ENCODE measurements around the gene SPAG16.
"Not testable (repeated sequence)": the region's sequence is repeated elsewhere in the genome, so short reads cannot be mapped to it uniquely, and the experiment has no call there.

The SPAG16 gene

DNA sequence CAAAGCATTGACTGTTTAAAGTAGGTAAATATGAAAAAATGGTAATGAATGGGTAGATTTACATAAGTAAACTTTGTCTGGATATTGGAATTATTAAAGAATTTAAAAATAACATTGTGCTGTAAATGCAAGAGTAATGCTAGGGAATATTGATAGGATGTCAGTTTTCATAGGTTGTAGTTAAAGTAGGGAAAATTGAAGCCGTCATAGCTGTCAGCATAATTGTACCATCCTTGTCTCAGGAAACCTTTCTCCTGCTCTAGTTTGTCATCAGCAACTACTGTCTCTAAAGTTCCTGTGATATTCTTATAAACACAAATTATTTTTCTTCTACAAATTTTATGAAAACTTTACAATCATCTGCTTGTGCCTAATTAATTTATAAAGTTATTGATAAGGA, 10.1 kb upstream of the SPAG16 start:
- DNase-seq (ENCODE audit: low spot score) = no peak

DNA sequence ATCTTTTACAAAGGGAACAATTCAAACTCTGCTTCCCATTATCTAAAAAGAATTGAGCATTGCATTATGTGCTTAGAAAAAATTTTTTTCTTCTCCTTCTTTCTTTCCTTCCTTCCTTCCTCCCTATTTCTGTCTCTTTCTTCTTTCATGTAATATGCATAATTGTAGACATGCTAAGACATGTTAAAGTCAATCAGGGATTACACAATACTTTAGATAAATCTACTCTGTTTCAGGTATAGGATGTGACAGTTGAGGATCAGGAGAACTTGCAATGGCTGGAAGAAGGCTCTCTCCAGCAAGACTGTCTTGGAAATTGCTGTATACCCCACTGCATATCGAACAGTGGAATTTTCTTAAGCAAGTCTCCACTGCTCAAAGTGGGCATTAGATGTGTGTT, 9.0 kb upstream of the SPAG16 start:
- DNase-seq (ENCODE audit: low spot score) = no peak

DNA sequence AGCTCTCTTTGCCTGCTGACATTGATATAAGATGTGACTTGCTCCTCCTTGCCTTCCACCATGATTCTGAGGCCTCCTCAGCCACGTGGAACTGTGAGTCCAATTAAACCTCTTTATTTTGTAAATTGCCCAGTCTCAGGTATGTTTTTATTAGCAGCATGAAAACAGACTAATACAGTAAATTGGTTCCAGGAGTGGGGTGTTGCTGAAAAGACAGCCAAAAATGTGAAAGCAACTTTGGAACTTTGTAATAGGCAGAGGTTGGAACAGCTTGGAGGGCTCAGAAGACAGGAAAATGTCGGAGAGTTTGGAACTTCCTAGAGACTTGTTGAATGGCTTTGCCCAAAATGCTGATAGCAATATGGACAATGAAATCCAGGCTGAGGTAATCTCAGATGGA, 7.1 kb upstream of the SPAG16 start:
- DNase-seq (ENCODE audit: low spot score) = not testable (repeated sequence)

DNA sequence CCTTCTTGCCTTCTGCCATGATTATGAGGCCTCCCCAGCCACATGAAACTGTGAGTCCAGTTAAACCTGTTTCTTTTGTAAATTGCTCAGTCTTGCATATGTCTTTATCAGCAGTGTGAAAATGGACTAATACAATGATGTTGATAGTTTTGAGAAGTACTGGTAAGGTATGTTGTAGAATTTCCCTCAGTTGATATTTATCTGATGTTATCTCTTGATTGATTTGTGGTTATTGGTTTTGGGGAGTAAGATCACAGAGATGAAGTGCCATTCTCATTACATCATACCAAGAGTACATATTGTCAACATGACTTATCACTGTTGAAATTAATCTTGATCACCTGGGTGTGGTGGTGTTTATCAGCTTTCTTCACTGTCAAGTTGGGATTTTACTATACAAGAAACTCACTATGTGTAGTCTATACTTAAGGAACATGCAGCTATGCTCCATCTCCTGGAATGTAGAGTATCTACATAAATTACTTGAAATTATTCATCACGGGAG, 5.1 kb upstream of the SPAG16 start:
- DNase-seq (ENCODE audit: low spot score) = no peak

DNA sequence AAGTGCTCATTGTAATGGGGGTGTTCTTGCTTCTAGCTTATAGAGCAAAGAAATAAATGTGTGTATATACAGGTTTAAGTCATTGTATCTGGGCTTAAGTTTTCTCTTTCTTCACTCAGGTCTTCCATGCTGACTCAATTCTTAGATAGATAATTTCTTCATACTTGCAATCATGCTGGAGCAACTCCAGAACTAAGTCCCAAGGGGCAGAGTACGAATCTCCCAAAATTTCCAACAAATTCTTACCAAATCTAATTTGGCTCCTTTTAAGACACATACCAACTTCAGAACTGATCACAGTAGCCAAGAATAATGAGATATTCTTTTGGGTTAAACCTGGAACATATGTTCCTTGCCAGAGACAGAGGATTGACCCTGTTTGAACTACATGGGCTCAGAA, 4.3 kb upstream of the SPAG16 start:
- no peak for DNase-seq (ENCODE audit: low spot score)

DNA sequence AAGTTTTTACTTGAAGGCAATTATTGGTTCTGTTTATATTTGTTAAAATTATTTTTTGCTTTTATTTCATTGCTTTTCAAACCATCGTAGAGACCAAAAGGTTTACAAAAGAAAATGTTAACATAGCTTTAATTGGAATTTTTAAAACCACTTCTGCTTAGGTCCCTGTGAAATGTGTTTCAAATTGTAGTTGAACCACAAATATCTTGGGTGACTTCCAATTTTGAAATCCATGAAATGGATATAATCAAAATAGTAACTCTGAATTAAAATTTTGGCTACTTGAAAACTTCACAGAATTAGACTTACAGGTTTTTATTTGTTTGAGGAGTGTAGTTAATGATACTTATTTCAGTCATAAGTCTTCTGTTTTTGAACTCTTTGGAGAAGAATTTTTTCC, 3.1 kb upstream of the SPAG16 start:
- DNase-seq (ENCODE audit: low spot score) = no peak

DNA sequence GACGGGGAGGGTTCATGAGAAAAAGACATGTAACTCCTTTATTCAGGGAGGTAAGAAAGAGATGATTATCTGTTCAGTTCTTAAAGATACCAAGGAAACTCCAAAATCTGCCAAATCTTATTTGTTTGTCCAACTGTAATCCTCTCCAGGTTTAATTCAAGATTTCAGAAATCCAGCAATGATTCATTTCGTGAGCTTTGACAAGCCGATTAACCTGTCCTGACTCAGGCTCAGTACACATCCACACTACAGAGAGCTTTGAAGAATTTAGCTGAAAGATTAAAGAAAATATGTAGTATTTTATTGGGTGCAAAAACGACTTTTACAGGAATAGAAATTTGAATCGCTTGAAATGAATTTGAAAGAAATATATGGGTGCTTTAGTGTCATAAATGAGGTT, 1.1 kb downstream of the SPAG16 start:
- DNase-seq (ENCODE audit: low spot score) = no peak

DNA sequence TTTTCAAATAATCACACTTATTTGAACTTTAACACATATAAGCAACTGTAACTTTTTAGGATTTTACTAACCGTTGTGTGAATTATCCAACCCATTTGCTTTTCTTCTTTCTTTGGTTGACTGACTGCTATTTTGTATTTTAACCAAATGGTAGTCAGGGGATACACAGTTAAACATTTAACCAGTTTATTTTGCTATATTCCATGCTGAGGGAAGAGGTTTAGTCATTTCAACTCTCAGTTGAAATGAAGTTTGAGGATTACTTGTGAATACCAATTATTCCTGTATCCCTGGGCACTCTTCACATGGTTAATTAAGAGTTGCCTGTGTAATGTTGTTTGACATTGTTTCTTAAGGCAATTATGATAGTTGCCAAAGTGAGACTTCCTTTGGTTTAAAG, 1.9 kb downstream of the SPAG16 start:
- DNase-seq (ENCODE audit: low spot score) = no peak

DNA sequence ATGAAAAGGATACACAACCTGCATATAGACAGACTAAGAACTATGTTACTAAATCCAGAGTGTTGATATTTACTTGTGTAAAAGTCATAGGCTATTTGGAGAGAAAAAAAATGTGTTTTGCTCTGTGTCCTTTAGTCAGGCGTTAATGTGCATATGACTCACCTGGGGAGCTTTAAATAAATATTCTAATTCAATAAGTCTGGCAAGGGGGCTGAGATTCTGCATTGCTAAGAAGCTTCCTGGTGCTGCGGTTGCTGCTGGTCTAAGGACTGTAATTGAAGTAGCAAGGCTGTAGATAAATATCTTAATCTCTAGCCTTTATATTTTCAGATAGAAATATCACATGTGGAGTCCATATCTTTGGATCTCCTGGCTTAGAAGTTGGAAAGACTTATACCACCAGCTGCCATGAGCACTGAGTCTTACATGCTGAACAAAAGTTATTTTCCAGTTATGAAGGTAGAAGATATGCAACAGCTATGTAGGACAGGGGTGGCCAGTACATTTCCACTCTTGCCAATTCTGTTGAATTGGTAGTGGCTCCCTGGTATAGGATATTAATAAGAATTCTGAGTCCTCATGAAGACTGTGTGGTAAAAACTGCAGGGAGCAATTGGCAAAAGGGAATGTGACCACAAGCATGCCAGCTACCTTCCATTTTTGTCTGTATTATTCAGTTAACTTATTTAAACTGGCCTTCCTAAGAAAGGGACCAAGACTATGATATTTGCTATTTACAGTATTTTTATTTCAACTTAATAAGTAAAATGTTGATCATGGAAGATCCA, 4.8 kb downstream of the SPAG16 start:
- DNase-seq (ENCODE audit: low spot score) = no peak

DNA sequence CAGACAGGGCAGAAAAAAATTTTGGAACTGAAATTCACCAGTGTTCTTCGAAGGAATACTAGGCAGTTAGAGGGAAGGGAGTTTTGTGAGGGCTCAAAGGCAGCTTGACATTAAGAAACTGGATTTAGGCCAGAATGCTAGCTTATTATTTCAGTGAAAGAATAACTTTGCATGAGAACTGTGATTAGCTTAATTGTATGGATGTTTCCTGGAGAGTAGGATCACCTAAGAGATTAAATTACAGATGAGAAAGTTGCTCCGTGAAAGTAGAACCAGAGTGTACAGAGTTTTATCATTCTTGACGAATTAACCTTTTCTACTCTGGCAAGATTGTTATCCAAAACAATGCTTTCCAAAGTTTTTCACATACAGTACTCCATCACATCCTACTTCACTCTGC, 6.2 kb downstream of the SPAG16 start:
- no peak for DNase-seq (ENCODE audit: low spot score)

DNA sequence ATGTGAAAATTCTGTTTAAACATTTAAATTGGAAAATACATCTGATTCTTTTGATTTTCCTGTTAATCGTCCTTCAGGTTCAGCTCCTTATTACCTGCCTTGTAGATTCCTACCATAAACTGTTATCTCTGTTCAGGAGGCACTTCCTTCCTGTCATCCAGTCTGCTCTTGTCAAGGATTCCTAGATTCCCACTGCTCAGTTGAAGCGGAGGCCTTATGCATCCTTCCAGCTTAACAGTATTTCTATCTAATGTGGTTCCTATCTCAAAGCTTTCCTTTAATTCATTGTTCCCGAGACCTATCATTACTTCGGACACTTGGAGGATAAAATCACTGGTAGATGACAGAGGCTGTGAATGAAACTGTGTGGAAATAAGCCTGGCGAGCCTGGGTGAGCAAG, 12.0 kb downstream of the SPAG16 start:
- DNase-seq (ENCODE audit: low spot score) = no peak

DNA sequence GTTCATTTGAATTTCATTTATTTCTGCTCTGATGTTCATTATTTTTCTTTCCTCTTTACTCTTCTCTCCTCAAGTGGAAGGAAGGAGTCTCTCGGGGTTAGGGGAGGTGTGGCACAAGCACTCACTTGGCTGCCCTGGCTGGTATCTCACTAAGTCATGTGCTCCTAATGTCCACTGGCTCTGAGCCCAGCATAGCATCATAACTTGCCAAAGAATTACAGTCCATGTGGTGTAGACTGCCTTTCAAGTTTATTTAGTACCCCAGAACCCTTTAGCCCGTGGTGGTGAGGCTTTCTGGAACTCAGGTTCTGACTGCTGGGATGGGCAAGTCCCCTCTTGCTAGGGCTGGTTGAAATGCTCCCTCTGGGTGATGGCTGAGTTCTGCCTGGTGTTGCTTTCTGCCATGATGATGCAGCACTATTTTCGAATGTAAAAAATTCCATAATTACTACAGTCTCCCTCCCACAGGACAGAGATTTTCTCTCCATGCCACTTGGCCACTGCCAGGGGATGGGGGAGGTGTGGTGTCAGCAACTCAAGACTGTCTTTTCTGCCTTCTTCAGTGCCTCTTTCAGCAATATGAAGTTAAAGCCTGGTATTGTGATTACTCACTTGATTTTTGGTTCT, 22.2 kb downstream of the SPAG16 start:
- DNase-seq (ENCODE audit: low spot score) = no peak

DNA sequence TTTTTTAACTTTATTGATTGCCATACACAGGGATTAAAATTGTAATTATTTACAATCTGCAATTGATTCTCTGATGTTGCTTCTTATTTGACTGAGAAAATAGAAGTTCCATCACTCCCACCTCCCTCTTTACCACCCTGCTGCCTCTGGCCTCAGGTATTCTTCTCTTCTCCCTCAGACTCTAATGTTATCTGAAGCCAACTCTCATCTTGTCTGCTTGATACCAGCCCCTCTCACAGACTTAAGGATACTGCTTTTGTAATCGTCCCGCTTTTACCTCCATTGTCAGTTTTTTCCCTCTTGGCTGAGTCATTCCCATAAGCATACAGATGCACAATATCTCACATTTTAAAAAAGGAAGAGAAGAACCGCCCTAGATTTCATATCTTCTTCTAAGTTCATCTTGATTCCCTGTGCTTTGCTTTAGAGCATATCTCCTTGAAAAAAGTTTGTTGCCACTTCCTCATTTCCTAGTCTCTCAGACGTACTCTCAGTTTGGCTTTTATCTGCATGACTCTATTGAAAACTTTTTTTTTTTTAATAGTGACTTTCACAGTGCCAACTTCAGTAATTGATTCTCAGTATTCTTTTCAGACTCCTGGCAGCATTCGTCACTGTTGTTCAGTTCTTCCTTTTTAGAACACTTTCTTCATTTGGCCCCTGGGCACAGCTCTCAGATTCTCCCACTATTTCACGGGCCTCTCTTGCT, 31.1 kb downstream of the SPAG16 start:
- no peak for DNase-seq (ENCODE audit: low spot score)

DNA sequence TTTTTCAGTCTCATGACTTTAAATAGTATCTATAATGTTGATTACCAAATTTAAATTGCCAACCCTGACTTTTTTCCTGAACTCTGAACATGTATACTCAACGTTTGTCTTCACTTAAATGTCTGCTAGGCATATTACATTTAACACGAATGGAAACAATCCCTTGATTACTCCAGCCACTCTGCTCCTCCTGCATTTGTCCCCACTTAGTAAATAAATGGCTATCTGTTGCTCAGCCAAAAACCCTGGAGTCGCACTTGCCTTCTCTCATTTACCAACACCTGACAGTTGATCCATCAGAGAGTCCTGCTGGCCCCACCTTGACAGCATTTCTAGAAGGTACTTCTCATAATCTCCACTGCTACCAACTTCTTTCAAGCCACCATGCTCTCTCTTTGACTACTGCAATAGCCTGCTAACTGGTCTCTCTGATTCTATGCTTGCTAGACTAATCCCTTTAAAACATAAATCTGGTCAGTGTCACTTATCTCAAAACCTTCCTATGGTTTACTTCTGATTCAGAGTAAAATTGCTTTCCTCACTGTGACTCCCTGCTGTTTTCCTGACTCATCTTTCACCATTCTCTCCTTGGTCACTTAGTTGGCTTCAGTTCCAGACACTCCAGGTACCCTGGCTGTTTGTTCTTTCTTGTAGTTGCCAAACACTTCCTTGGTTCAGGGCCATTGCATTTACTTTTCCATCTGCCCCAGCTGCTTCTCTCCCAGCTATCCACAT, 31.9 kb downstream of the SPAG16 start:
- DNase-seq (ENCODE audit: low spot score) = no peak

DNA sequence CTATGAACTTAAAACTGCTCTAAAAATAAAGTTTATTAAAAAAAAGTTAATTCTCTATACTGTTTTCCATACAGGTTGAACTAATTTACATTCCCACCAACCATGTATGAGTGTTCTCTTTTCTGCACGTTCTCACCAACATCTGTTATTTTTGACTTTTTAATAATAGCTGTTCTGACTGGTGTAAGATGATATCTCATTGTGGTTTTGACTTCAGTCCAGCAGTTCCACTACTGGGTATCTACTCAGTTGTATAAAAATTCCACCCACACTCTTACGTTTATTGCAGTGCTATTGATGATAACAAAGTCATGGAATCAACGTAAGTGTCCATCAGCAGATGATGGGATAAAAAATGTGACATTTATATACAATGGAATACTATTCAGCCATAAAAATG, 33.7 kb downstream of the SPAG16 start:
- DNase-seq (ENCODE audit: low spot score) = no peak

DNA sequence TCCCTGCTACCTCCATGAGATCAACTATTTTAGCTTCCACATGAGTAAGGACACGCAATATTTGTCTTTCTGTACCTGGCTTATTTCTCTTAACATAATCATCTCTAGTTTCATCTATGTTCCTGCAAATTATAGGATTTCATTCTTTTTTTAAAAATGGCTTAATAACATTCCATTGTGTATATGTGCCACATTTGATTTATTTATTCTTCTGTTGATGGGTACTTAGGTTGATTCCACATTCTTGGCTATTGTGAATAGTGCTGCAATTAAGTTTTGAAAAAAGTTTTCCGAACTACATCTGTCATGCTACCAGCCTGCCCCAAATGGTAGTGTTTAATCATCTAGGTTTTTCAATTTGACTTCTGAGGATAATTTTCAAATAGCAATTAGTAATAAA, 36.3 kb downstream of the SPAG16 start:
- no peak for DNase-seq (ENCODE audit: low spot score)

DNA sequence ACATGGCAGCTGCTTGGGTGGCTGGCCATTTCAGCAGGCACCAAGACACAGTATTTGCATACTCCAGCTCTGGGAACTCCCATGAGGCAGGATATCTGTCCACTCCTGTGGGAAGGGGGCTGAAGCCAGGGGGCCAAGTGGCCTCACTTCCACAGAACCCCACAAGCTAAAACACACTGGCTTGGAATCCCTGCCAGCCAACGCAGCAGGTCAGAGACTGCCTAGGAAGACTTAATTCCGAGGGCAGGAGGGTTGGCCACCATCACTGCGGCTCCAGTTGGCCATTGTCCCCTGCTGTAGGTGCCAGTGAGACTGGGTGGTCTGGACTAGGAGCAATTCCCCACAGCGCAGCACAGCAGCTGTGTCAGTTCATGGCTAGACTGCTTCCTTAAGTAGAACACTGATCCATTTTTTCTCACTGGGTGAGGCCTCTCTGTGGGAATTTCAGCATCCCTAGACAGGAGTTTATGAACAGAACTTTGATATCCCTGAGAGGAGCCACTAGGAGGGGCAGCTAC, 52.0 kb downstream of the SPAG16 start:
- no peak for DNase-seq (ENCODE audit: low spot score)

DNA sequence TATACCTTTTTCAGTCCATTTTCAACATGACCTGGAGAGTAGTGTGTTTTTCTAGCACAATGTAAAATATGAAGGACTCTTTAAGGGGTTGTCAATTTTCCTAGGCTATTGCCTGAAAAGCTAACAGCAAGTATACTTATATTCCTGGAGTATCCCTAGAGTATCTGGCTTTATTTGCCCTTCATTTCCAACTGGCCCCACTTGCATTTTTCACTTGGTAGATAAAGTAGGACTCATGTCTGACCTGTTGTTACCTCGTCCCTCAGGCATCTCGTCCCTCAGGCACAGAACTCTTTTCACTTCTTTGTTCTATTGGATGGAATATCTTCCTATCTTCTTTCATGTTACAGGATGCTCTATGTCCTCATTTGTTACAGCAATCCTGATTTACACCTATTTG, 69.2 kb downstream of the SPAG16 start:
- DNase-seq (ENCODE audit: low spot score) = no peak

DNA sequence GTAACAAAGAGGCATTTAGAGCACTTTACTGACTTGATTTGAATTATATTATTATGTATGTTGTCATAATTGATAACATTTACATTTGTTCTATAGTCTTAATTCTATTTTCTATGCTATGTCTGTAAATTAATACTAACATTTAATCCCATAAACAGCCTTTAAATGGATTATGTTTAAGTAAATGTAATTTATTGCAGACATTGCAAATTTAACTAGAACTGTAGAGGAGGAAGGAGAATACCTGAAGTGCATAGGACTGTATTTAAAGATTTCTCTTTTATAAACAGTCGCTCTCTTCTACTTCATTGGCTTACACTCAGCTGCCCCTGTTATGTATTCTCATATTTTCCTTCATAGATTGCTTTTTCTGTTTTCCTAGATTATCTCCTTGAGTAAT, 92.4 kb downstream of the SPAG16 start:
- DNase-seq (ENCODE audit: low spot score) = no peak

DNA sequence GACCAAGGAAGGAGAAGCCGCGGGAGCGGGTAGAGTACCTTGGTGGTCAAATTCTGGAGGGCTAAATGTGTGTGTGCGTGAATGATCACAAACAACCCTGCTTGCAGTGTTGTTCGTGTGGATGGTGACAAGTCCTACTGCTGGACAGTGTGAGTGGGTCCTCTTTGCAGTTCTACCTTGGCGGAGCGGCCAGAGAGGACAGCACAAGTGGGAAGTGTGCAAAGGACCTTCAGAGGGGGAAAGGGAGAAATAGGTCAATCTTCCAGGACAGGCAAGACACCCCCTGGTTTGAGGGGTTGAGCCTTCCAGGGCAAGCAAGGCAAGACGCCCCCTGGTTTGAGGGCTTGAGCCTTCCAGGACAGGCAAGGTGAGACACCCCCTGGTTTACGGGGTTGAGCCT, 122.8 kb downstream of the SPAG16 start:
- not testable (repeated sequence) for DNase-seq (ENCODE audit: low spot score)

DNA sequence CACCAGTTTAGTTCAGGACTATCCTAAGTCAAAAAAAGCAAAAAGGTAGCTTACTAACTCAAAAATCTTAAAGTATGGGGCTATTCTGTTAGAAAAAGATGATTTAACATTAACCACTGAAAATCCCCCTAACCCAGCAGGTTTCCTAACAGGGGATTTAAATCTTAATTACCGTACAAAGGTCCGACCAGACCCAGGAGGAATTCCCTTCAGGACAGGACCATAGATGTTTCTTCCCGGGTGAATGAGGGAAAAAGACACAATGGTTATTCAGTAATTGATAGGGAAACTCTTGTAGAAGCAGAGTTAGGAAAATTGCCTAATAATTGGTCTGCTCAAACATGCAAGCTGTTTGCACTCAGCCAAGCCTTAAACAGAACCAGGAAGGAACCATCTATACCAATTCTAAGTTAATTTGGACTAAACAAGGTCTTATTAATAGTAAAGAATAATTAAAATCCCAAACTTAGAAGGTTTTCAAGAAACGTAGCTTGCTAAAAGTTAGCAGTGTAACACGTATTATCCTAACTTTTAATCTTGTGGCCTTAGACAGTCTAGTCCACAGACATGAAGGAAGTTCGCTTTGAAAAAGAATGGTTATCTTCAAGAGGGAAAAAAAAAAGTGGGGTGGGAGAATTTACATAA, 124.3 kb downstream of the SPAG16 start:
- DNase-seq (ENCODE audit: low spot score) = not testable (repeated sequence)

DNA sequence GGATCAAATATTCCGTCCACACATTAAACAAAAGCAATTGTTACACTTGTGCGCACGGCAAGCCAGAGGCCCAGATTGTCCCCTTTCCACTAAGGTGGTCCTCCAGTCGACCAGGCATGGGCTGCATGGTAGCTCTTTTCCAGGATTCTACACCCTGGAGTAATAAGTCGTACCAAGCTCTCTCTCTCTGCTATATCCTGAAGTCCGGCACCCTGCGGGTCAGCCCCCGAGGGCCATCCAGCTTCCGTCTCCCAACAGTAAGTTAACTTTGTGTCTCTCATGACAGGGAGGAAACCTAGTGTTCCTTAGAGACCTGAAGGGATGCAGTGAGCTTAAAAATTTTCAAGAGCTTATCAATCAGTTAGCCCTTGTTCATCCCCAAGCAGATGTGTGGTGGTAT, 126.4 kb downstream of the SPAG16 start:
- DNase-seq (ENCODE audit: low spot score) = not testable (repeated sequence)

All from left forelimb (tissue), 1 donor.